GM12892 (cell line): ENCODE results near the gene MRPS6.

Source experiments
- POLR2A ChIP-seq: IDR thresholded peaks from 2 replicates; pipeline ENCODE4 v1.6.1; 2011; ENCODE audit warnings: low read depth, low read length, control low read depth
- POLR2AphosphoS5 ChIP-seq: IDR thresholded peaks from 2 replicates; pipeline ENCODE4 v1.6.1; 2011; ENCODE audit warnings: low read depth, low read length, control low read depth

DNA sequence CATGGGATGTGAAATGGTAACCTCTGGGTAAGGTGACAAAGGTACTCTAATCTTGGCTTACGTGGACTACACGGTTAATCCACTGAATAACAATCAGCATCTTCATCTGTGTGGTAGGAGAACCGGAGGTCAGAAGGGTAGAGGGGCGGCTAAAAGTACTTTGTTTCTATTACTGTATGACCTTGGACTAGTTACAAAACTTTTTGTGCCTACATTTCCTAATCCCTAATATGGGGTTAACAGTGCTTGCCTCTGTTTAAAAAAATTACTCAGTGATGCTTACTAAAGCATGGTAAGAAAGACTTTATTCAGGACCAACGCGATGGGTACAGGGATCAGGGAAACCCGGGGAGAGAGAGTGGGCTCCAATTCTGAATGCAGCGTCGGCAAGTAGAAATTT, 1.7 kb upstream of the MRPS6 start:
- TF ChIP-seq POLR2AphosphoS5 = no peak
- no peak for TF ChIP-seq POLR2A
